Right lobe of liver (tissue), 6 donors: Measurements from ENCODE around the gene SDHAF1. TPM values are rescaled to one million over a fixed set of nuclear protein-coding genes. Genes with fewer than 3 reads are reported as not detected.

ENCODE experiments used
- ATAC-seq, 4 donors: fragments of 200-7000 bp; cut with Tn5 transposase; one replicate each; pipeline ENCODE4 v1.9.1; 2020; ENCODE audit warnings: mild to moderate bottlenecking in 4 of 4, moderate library complexity in 4 of 4
- DNase-seq, 3 donors: peaks; one replicate each; pipeline ENCODE4 v3.0.0-alpha.2; 2020
- H3K27ac ChIP-seq, 3 donors: fragments of 200-600 bp; one replicate each; pipeline ENCODE4 v1.8.0; 2022
- H3K27me3 ChIP-seq, 2 donors: fragments of 200-600 bp; one replicate each; pipeline ENCODE4 v1.8.0; 2022
- H3K36me3 ChIP-seq, 4 donors: fragments of 200-600 bp; sonication (generic) in 1 of 4; one replicate each; pipeline versions ENCODE4 v1.5.1 to v1.8.0; 2017 to 2022; ENCODE audit warnings: control low read depth in 1 of 4
- H3K4me1 ChIP-seq, 4 donors: fragments of 200-600 bp; sonication (generic) in 1 of 4; one replicate each; pipeline versions ENCODE4 v1.5.1 to v1.8.0; 2017 to 2022; ENCODE audit warnings: control low read depth in 1 of 4
- H3K4me3 ChIP-seq, 3 donors: fragments of 200-600 bp; one replicate each; pipeline ENCODE4 v1.8.0; 2022
- H3K9me3 ChIP-seq, 4 donors: fragments of 200-600 bp; sonication (generic) in 1 of 4; one replicate each; pipeline versions ENCODE4 v1.5.1 to v1.8.0; 2017 to 2022; ENCODE audit warnings: control low read depth in 1 of 4
- CTCF ChIP-seq, 4 donors: fragments of 200-600 bp in 3 of 4; fragments of 450-650 bp in 1 of 4; IDR thresholded peaks; one replicate each; pipeline versions ENCODE4 v1.5.1 to v1.8.0; 2016 to 2022; ENCODE audit warnings: antibody characterized with exemption in 4 of 4, mild to moderate bottlenecking in 2 of 4
- POLR2A ChIP-seq: fragments of 450-650 bp; IDR thresholded peaks from one replicate; pipeline ENCODE4 v1.6.1; 2017; ENCODE audit warnings: antibody characterized with exemption, mild to moderate bottlenecking
- WGBS: methylation state at CpG from one replicate; pipeline ENCODE4 v1.1.6; 2018; ENCODE audit warnings: low coverage, low lambda C conversion rate; ENCODE audit not compliant: insufficient coverage; ENCODE audit errors: missing lambda C conversion rate; 5-methylcytosine and 5-hydroxymethylcytosine counted together
- intact Hi-C, 2 donors: fragments of 100-400 bp; cut with DNase I; formaldehyde crosslinking; loops; one replicate each; pipeline versions ENCODE4 v1.11.2 to v1.14.1; 2022
- small RNA-seq, 2 experiments: library from RNA; depleted of rRNA; stranded (forward); fragments of <200 nt; gene quantifications; one replicate each; pipeline ENCODE3, GENCODE V24; 2016
- total RNA-seq, 6 experiments: library from RNA; depleted of rRNA in 2 of 6; stranded (reverse); fragments of >200 nt in 2 of 6; fragmentation: NEBNext Ultra II Directional in 3 of 6; extraction: Animal tissue kit (Norgen Biotek cat#: 25700) in 3 of 6; gene quantifications; one replicate each; pipeline versions ENCODE4 v1.1.0 to v1.2.4, GENCODE V29; 2016 to 2023
- donor health status: DM: no; HTN: yes; CAD: no.
- donor health status: DM: no; HTN: no; CAD: no.
- donor health status: DM: no; HTN: no; CAD: no.
- donor health status: DM: no; HTN: yes; CAD: no.
- donor health status: DM: no; HTN: yes; CAD: no.

SDHAF1 gene
- total RNA-seq, 6 experiments from 2014 or later = 8.4 to 41.9 (median 12.0) TPM

DNA sequence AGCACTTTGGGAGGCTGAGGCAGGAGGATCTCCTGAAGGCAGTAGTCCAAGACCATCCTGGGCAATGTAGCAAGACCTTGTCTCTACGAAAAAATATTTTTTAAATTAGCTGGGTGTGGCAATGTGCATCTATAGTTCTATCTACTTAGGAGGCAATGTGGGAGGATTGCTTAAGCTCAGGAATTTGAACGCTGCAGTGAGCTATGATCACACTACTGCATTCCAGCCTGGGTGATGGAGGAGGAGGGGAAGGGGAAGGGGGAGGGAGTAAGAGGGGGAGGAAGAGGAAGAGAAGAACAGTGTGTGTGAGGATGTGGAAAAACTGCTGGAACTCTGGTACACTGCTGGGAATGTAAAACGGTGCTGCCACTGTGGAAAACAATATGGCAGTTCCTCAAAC lies 46.8 kb downstream of the SDHAF1 start:
- DNase-seq = no peak
- intact Hi-C loops = no loop called here
- H3K4me3 ChIP-seq = no peak overlapping the region
- peak in 1 of 4 donors; percentile 69 for ATAC-seq
- H3K36me3 ChIP-seq = no peaks in the 10 kb centered on the region
- no peaks in the 10 kb centered on the region for H3K4me1 ChIP-seq
- H3K27ac ChIP-seq = no peak overlapping the region
- no peaks in the 10 kb centered on the region for H3K9me3 ChIP-seq
- 35% methylated on average over 3 of the region's 3 CpGs for WGBS
- TF ChIP-seq POLR2A = no peak
- TF ChIP-seq CTCF (IDR thresholded peaks at IDR 0.05) = no peak
- H3K27me3 ChIP-seq = no peaks in the 10 kb centered on the region

DNA sequence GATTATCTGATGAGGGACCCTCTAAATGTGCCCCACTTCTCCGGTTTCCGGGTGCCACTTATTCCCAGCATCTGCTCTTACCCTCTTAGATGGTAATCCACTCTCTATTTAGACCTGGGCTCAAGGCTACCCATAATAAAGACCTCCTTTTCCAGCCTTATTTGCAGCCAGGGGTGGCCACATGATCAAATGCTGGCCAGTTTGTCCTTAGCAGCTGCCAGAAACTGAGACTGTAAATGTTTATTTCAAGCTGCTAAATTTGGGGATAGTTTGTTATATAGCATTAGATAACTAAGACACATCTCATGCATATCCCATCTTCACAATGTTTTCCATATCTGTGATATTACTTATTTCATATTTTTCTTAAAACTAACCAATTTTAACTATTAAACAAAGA lies 49.0 kb downstream of the SDHAF1 start:
- Histone ChIP-seq H3K4me3 (no peak overlapping the region), H3K27me3 (no peaks in the 10 kb centered on the region), H3K36me3 (no peaks in the 10 kb centered on the region), H3K4me1 (no peaks in the 10 kb centered on the region), H3K27ac (no peak overlapping the region), H3K9me3 (no peaks in the 10 kb centered on the region)
- intact Hi-C loops = no loop called here
- ATAC-seq (no peak), DNase-seq (no peak)
- TF ChIP-seq CTCF (IDR thresholded peaks at IDR 0.05) (no peak), POLR2A (no peak)
- 82% methylated on average over 2 of the region's 2 CpGs for WGBS

Small RNA genes lying within 50 kb of the gene (small RNA-seq; reads per million reads assigned to genes)
- 0 reads per million in 2 experiments for gene AF038458.1

Other genes with a start within 250 kb of the SDHAF1 start
- 10 to 100 TPM; 11.3 to 19.9 (median 17.5) TPM for gene U2AF1L4, start 249.8 kb upstream of the SDHAF1 start, total RNA-seq
- gene PSENEN, start 249.5 kb upstream of the SDHAF1 start, total RNA-seq = 10 to 100 TPM; 24.2 to 42.9 (median 35.8) TPM
- gene LIN37, start 246.6 kb upstream of the SDHAF1 start, total RNA-seq = 1 to 10 TPM; 3.2 to 8.2 (median 4.9) TPM
- 1 to 10 TPM; 2.6 to 6.0 (median 4.5) TPM for gene HSPB6, start 238.2 kb upstream of the SDHAF1 start, total RNA-seq
- 1 to 10 TPM; 3.9 to 5.5 (median 4.7) TPM for gene PROSER3, start 237.0 kb upstream of the SDHAF1 start, total RNA-seq
- gene ARHGAP33, start 219.6 kb upstream of the SDHAF1 start, total RNA-seq = 1 to 10 TPM in 5 of 6 experiments, under 1 TPM in 1; 0.37 to 5.2 (median 3.1) TPM
- gene PRODH2, start 182.3 kb upstream of the SDHAF1 start, total RNA-seq = 100 to 1,000 TPM in 4 of 6 experiments, 10 to 100 TPM in 2; 60.3 to 281 (median 134) TPM
- not detected for gene NPHS1, start 142.7 kb upstream of the SDHAF1 start, total RNA-seq
- gene KIRREL2, start 138.3 kb upstream of the SDHAF1 start, total RNA-seq = not detected
- gene APLP1, start 126.6 kb upstream of the SDHAF1 start, total RNA-seq = 1 to 10 TPM in 1 of 6 experiments, under 1 TPM in 2, not detected in 3; 0.27 to 1.5 (median 0.37) TPM
- gene NFKBID, start 94.6 kb upstream of the SDHAF1 start, total RNA-seq = 1 to 10 TPM; 1.0 to 2.6 (median 1.7) TPM
- 1 to 10 TPM in 5 of 6 experiments, not detected in 1; 1.7 to 4.2 (median 2.4) TPM for gene HCST, start 92.7 kb upstream of the SDHAF1 start, total RNA-seq
- gene TYROBP, start 86.9 kb upstream of the SDHAF1 start, total RNA-seq = 10 to 100 TPM; 15.6 to 77.8 (median 29.7) TPM
- gene LRFN3, start 58.8 kb upstream of the SDHAF1 start, total RNA-seq = 1 to 10 TPM; 5.6 to 8.6 (median 7.0) TPM
- 1 to 10 TPM; 3.9 to 7.5 (median 7.0) TPM for gene SYNE4, start 13.6 kb downstream of the SDHAF1 start, total RNA-seq
- gene ALKBH6, start 19.0 kb downstream of the SDHAF1 start, total RNA-seq = 10 to 100 TPM in 5 of 6 experiments, 1 to 10 TPM in 1; 9.7 to 31.2 (median 11.5) TPM
- 1 to 10 TPM in 2 of 6 experiments, under 1 TPM in 4; 0.55 to 1.6 (median 0.94) TPM for gene CLIP3, start 37.7 kb downstream of the SDHAF1 start, total RNA-seq
- gene THAP8, start 59.1 kb downstream of the SDHAF1 start, total RNA-seq = 1 to 10 TPM; 2.5 to 9.0 (median 4.2) TPM
- 1 to 10 TPM in 2 of 6 experiments, under 1 TPM in 4; 0.20 to 1.6 (median 0.58) TPM for gene WDR62, start 59.7 kb downstream of the SDHAF1 start, total RNA-seq
- gene OVOL3, start 116.0 kb downstream of the SDHAF1 start, total RNA-seq = not detected
- gene POLR2I, start 119.7 kb downstream of the SDHAF1 start, total RNA-seq = 10 to 100 TPM; 27.3 to 34.4 (median 29.9) TPM
- gene TBCB, start 120.3 kb downstream of the SDHAF1 start, total RNA-seq = 10 to 100 TPM; 27.8 to 64.7 (median 36.4) TPM
- gene CAPNS1, start 144.9 kb downstream of the SDHAF1 start, total RNA-seq = 100 to 1,000 TPM in 4 of 6 experiments, 10 to 100 TPM in 2; 93.0 to 252 (median 168) TPM
- gene COX7A1, start 157.3 kb downstream of the SDHAF1 start, total RNA-seq = 1 to 10 TPM; 1.0 to 6.2 (median 3.8) TPM
- gene ZNF565, start 219.5 kb downstream of the SDHAF1 start, total RNA-seq = 1 to 10 TPM in 5 of 6 experiments, under 1 TPM in 1; 0.37 to 3.6 (median 2.2) TPM
- 10 to 100 TPM; 16.2 to 33.0 (median 27.0) TPM for gene ZNF146, start 219.9 kb downstream of the SDHAF1 start, total RNA-seq